NT2/D1 (cell line): ENCODE measurements around the gene EBF4.

ENCODE experiments used
- DNase-seq: peaks from one replicate; pipeline ENCODE4 v3.0.0-alpha.2; 2011; ENCODE audit warnings: low read depth, low spot score
- H3K27me3 ChIP-seq: 2 replicates; pipeline ENCODE4 v1.6.0; 2011; ENCODE audit warnings: mild to moderate bottlenecking; ENCODE audit not compliant: insufficient read length, insufficient read depth
- H3K36me3 ChIP-seq: 2 replicates; pipeline ENCODE4 v1.6.1; 2011; ENCODE audit warnings: mild to moderate bottlenecking, low read length, mixed read lengths; ENCODE audit not compliant: insufficient read depth, insufficient read length
- H3K4me1 ChIP-seq: 2 replicates; pipeline ENCODE4 v1.5.1; 2011; ENCODE audit not compliant: insufficient read depth, insufficient read length
- H3K4me3 ChIP-seq: 2 replicates; pipeline ENCODE4 v1.5.1; 2011; ENCODE audit warnings: low read depth; ENCODE audit not compliant: insufficient read length
- H3K9ac ChIP-seq: 2 replicates; pipeline ENCODE4 v1.6.0; 2011; ENCODE audit warnings: low read depth; ENCODE audit not compliant: insufficient read length
- H3K9me3 ChIP-seq: 2 replicates; pipeline ENCODE4 v1.5.1; 2011; ENCODE audit warnings: mild to moderate bottlenecking, low read length; ENCODE audit not compliant: insufficient read depth
- SUZ12 ChIP-seq: IDR thresholded peaks from 2 replicates; pipeline ENCODE4 v1.6.1; 2011; ENCODE audit not compliant: insufficient read length, insufficient read depth; ENCODE audit errors: extremely low read depth
- YY1 ChIP-seq: IDR thresholded peaks from 2 replicates; pipeline ENCODE4 v1.6.1; 2011; ENCODE audit not compliant: insufficient read length, insufficient read depth
- ZNF274 ChIP-seq: IDR thresholded peaks from 2 replicates; pipeline ENCODE4 v1.6.1; 2011; ENCODE audit warnings: mild to moderate bottlenecking, low read depth, low read length

The EBF4 gene

GRCh38 chr20:2713285-2713684 is 20.7 kb downstream of the EBF4 start:
- H3K27me3 ChIP-seq: no peaks in the 10 kb centered on the region
- no peaks in the 10 kb centered on the region for H3K9me3 ChIP-seq
- H3K36me3 ChIP-seq: no peaks in the 10 kb centered on the region
- H3K4me1 ChIP-seq: peaks cover 5% of the 10 kb centered on the region
- no peak overlapping the region for H3K4me3 ChIP-seq
- DNase-seq: no peak
- no peak overlapping the region for H3K9ac ChIP-seq
- TF ChIP-seq SUZ12: no peak
- TF ChIP-seq YY1: no peak
- TF ChIP-seq ZNF274: no peak

- Histone ChIP-seq H3K27me3 (no peaks in the 10 kb centered on the region), H3K36me3 (no peaks in the 10 kb centered on the region), H3K9ac (no peak overlapping the region), H3K4me1 (no peaks in the 10 kb centered on the region), H3K4me3 (no peak overlapping the region), H3K9me3 (peaks cover 11% of the 10 kb centered on the region; the same call in 1 of the 2 replicates)
- no peak for TF ChIP-seq YY1
- DNase-seq: no peak
Measured at GRCh38 chr20:2729251-2729713, 36.7 kb downstream of the EBF4 start.

- no peak for TF ChIP-seq ZNF274
- no peak for TF ChIP-seq YY1
- no peak for TF ChIP-seq SUZ12
- Histone ChIP-seq H3K36me3 (no peaks in the 10 kb centered on the region), H3K9me3 (peaks cover 13% of the 10 kb centered on the region; the same call in 1 of the 2 replicates), H3K4me3 (no peak overlapping the region), H3K9ac (no peak overlapping the region), H3K27me3 (no peaks in the 10 kb centered on the region), H3K4me1 (no peaks in the 10 kb centered on the region)
- DNase-seq: no peak
Measured at GRCh38 chr20:2729791-2730190, 37.2 kb downstream of the EBF4 start.

GRCh38 chr20:2734899-2735298 is 42.3 kb downstream of the EBF4 start:
- Histone ChIP-seq H3K4me3 (no peak overlapping the region), H3K4me1 (peaks cover 5% of the 10 kb centered on the region), H3K9ac (no peak overlapping the region), H3K27me3 (no peaks in the 10 kb centered on the region), H3K36me3 (no peaks in the 10 kb centered on the region), H3K9me3 (peaks cover 17% of the 10 kb centered on the region; the same call in 1 of the 2 replicates)
- TF ChIP-seq SUZ12 (no peak), YY1 (no peak), ZNF274 (no peak)
- DNase-seq: no peak

DNA sequence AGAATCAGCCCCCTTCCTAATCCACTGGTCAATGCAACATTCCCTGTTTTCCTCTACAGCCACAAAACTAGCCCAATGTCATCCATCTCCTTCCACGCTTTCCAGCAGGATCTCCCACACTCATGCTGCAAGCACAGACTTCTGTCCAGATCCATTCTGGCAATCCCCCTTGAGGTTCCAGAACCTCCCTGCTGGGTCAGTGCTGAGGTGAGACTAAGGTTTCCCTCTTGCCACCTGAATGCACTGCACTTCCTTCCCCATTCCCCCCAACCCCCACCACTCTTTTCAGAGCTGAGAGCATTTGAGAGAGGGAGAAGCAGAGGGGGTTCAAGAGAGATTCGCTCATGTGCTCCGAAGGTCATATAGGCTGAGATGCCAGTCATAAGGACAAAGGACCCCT is 43.9 kb downstream of the EBF4 start:
- H3K27me3 ChIP-seq: no peaks in the 10 kb centered on the region
- H3K4me3 ChIP-seq: no peak overlapping the region
- no peak for TF ChIP-seq YY1
- no peak for TF ChIP-seq ZNF274
- no peak for TF ChIP-seq SUZ12
- no peak for DNase-seq
- no peaks in the 10 kb centered on the region for H3K36me3 ChIP-seq
- peaks cover 17% of the 10 kb centered on the region; the same call in 1 of the 2 replicates for H3K9me3 ChIP-seq
- peaks cover 5% of the 10 kb centered on the region for H3K4me1 ChIP-seq
- no peak overlapping the region for H3K9ac ChIP-seq

GRCh38 chr20:2738331-2739041 is 45.9 kb downstream of the EBF4 start:
- Histone ChIP-seq H3K4me1 (peaks cover 8% of the 10 kb centered on the region), H3K4me3 (no peak overlapping the region), H3K36me3 (no peaks in the 10 kb centered on the region), H3K9me3 (peaks cover 7% of the 10 kb centered on the region; the same call in 1 of the 2 replicates), H3K27me3 (peaks cover 9% of the 10 kb centered on the region), H3K9ac (no peak overlapping the region)
- no peak for DNase-seq
- TF ChIP-seq ZNF274 (no peak), YY1 (no peak), SUZ12 (no peak)

DNA sequence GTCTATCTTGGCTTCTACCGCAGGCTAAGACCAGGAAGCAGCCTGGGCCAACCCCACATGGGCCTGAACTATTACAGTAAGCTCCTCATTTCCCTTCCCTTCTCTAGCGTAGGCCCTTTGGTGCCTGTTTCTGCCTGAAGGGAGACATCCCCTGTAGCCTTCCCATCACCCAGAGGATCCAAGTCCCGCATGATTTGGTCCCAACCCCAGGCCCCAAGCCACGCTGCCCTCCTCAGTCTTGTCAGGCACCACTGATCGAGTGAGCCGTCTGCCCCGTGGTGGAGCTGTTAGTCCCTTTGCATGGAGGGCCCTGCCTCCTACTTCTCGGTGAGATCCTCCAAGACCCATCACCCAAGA is 46.4 kb downstream of the EBF4 start:
- TF ChIP-seq YY1 (no peak), ZNF274 (no peak), SUZ12 (no peak)
- Histone ChIP-seq H3K36me3 (no peaks in the 10 kb centered on the region), H3K4me3 (no peak overlapping the region), H3K4me1 (peaks cover 8% of the 10 kb centered on the region), H3K9me3 (peaks cover 6% of the 10 kb centered on the region; the same call in 1 of the 2 replicates), H3K9ac (no peak overlapping the region), H3K27me3 (peaks cover 12% of the 10 kb centered on the region)
- DNase-seq: no peak

DNA sequence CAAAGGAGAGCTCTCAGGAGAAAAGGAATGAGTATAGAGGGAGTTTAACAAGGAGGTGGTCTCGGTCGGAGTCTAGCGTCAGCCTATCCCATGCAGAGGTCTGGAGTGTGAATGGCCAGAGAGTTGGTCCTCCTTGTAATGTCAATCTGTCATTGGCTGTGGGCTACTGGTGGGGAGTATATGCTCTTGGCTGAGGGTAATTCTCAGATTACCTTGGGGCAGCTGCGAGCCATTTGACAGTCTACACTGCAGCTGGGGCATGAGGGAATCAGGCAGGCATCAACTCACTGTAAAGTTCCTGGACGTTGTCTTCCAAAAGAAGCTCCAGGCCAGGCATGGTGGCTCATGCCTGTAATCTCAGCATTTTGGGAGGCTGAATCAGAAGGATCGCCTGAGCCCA is 48.1 kb downstream of the EBF4 start:
- H3K9ac ChIP-seq: no peak overlapping the region
- no peak for TF ChIP-seq ZNF274
- no peak for TF ChIP-seq YY1
- TF ChIP-seq SUZ12: no peak
- no peak overlapping the region for H3K4me3 ChIP-seq
- no peaks in the 10 kb centered on the region for H3K36me3 ChIP-seq
- peaks cover 13% of the 10 kb centered on the region for H3K4me1 ChIP-seq
- peaks cover 17% of the 10 kb centered on the region for H3K27me3 ChIP-seq
- no peaks in the 10 kb centered on the region for H3K9me3 ChIP-seq
- DNase-seq: no peak
